ENCODE measurements around the gene ISG15. TPM values are rescaled to one million over a fixed set of nuclear protein-coding genes. Genes with fewer than 3 reads are reported as not detected.

The ISG15 gene
- total and polyA plus RNA-seq, 9 of the 15 experiments (the other 6 are each of a cell fraction or from before 2014, with no cell fraction given) = 0.40 to 58.3 (median 12.2) TPM

- TF ChIP-seq PRDM10 (IDR thresholded peaks at IDR 0.05; ENCODE audit: partially characterized antibody) = peak; percentile 34
- no peak for TF ChIP-seq CBFB (CRISPR knock-in tag; IDR thresholded peaks at IDR 0.05)
- TF ChIP-seq ZBTB34 (CRISPR knock-in tag; IDR thresholded peaks at IDR 0.05) = no peak
- no peak for TF ChIP-seq ZNF407 (IDR thresholded peaks at IDR 0.05; ENCODE audit: low read depth)
- TF ChIP-seq BMI1 (IDR thresholded peaks at IDR 0.05; ENCODE audit: low read length) = no peak
- TF ChIP-seq DEAF1 (CRISPR knock-in tag; IDR thresholded peaks at IDR 0.05) = peak; percentile 67
- TF ChIP-seq EGR1 (conservative IDR thresholded peaks at IDR 0.05) = peak; percentile 63
- TF ChIP-seq SRF (CRISPR knock-in tag; IDR thresholded peaks at IDR 0.05) = 0 out of 4 replicates have a peak, but pooled peaks of 1 of the 2 experiments have one; percentile 39
- no peak for TF ChIP-seq RBM14 (IDR thresholded peaks at IDR 0.05; ENCODE audit: borderline replicate concordance, insufficient read depth, low read depth, low read length)
- TF ChIP-seq CC2D1A (IDR thresholded peaks at IDR 0.05) = peak; percentile 64; the same call in 1 of the 2 replicates
- TF ChIP-seq POLR3A (IDR thresholded peaks at IDR 0.05; ENCODE audit: borderline replicate concordance, extremely low read depth, insufficient read depth, insufficient read length) = no peak
- no peak for TF ChIP-seq MCM3 (IDR thresholded peaks at IDR 0.05)
These were observed 19.8 kb downstream of the ISG15 start (continued) for GRCh38 chr1:1033009-1033587.
